ENCODE results near the gene CASKIN1.
A peak's percentile ranks its signal among the peaks of the same experiment; 100 is the strongest.

The CASKIN1 gene

GRCh38 chr16:2156849-2157224, 39.6 kb downstream of the CASKIN1 start:
- DNase-seq (ENCODE audit: low read depth) = no peak

- DNase-seq (ENCODE audit: low read depth) = peak; percentile 49
These were observed 40.2 kb downstream of the CASKIN1 start for GRCh38 chr16:2155977-2156848.

- DNase-seq (ENCODE audit: low read depth) = peak; percentile 100
These were observed 41.1 kb downstream of the CASKIN1 start, which contains the start of gene TRAF7 for GRCh38 chr16:2155091-2155950. TRAF7 (plus strand) TSS chr16:2155782; CDS start chr16:2163921, 8,139 bp downstream.

- no peak for DNase-seq (ENCODE audit: low read depth)
These were observed 41.8 kb downstream of the CASKIN1 start for GRCh38 chr16:2154533-2155090.

- DNase-seq (ENCODE audit: low read depth) = no peak
These were observed 43.5 kb downstream of the CASKIN1 start for GRCh38 chr16:2152695-2153506.

GRCh38 chr16:2151188-2152091, 45.0 kb downstream of the CASKIN1 start:
- no peak for DNase-seq (ENCODE audit: low read depth)

- DNase-seq (ENCODE audit: low read depth) = no peak
These were observed 45.8 kb downstream of the CASKIN1 start for GRCh38 chr16:2150418-2151187.

GRCh38 chr16:2149630-2150417, 46.6 kb downstream of the CASKIN1 start:
- DNase-seq (ENCODE audit: low read depth) = no peak

- no peak for DNase-seq (ENCODE audit: low read depth)
These were observed 47.4 kb downstream of the CASKIN1 start for GRCh38 chr16:2148714-2149629.

- DNase-seq (ENCODE audit: low read depth) = no peak
These were observed 48.3 kb downstream of the CASKIN1 start, which contains the start of gene RAB26 for GRCh38 chr16:2147981-2148671. RAB26 (plus strand) TSS chr16:2148625; CDS start chr16:2148784, 159 bp downstream.

- DNase-seq (ENCODE audit: low read depth) = no peak
These were observed 49.0 kb downstream of the CASKIN1 start for GRCh38 chr16:2147378-2147777.

- DNase-seq (ENCODE audit: low read depth) = no peak
These were observed 50.6 kb downstream of the CASKIN1 start for GRCh38 chr16:2145843-2146242.

- DNase-seq (ENCODE audit: low read depth) = no peak
These were observed 52.4 kb downstream of the CASKIN1 start for GRCh38 chr16:2143878-2144485.

- DNase-seq (ENCODE audit: low read depth) = no peak
These were observed 53.2 kb downstream of the CASKIN1 start for GRCh38 chr16:2142942-2143877.

- peak; percentile 94 for DNase-seq (ENCODE audit: low read depth)
These were observed 60.5 kb downstream of the CASKIN1 start, which contains the start of gene PKD1 for GRCh38 chr16:2135770-2136490. PKD1 (minus strand) TSS chr16:2135898; CDS start chr16:2135689, 209 bp downstream.

Measured in fibroblast of the conjunctiva (primary cell).